ENCODE data around the gene GRIK4.
A peak's percentile ranks its signal among the peaks of the same experiment; 100 is the strongest.

GRIK4 gene

GRCh38 chr11:120931057-120931779, 419.7 kb downstream of the GRIK4 start:
- ATAC-seq (replicated peaks) (no peak), DNase-seq (no peak)
- Mint-ChIP-seq H3K27ac (no peak overlapping the region), H3K9me3 (no peaks in the 10 kb centered on the region), H3K27me3 (peaks cover 5 to 42% of the 10 kb centered on the region in 2 donors), H3K36me3 (ENCODE audit: insufficient read depth) (no peaks in the 10 kb centered on the region), H3K4me1 (ENCODE audit: low read depth in 2 of 2) (peaks cover 1 to 7% of the 10 kb centered on the region in 2 donors), H3K4me3 (no peak overlapping the region)

- peaks cover 14 to 46% of the 10 kb centered on the region in 2 donors for H3K27me3 Mint-ChIP-seq
- no peak overlapping the region for H3K4me3 Mint-ChIP-seq
- H3K27ac Mint-ChIP-seq, result no peak overlapping the region
- DNase-seq (no peak), ATAC-seq (replicated peaks) (no peak)
- H3K4me1 Mint-ChIP-seq (ENCODE audit: low read depth in 2 of 2), result peaks cover 1 to 7% of the 10 kb centered on the region in 2 donors
- H3K36me3 Mint-ChIP-seq (ENCODE audit: insufficient read depth), result no peaks in the 10 kb centered on the region
- H3K9me3 Mint-ChIP-seq, result no peaks in the 10 kb centered on the region
Measured at GRCh38 chr11:120932305-120932915, 420.9 kb downstream of the GRIK4 start.

- Mint-ChIP-seq H3K4me3 (no peak overlapping the region), H3K27me3 (peaks cover 39 to 73% of the 10 kb centered on the region in 2 donors), H3K36me3 (ENCODE audit: insufficient read depth) (no peaks in the 10 kb centered on the region), H3K9me3 (no peaks in the 10 kb centered on the region), H3K27ac (no peak overlapping the region), H3K4me1 (ENCODE audit: low read depth in 2 of 2) (no peaks in the 10 kb centered on the region)
- DNase-seq (no peak), ATAC-seq (replicated peaks) (no peak)
Measured at GRCh38 chr11:120936356-120936755, 424.8 kb downstream of the GRIK4 start.

- Mint-ChIP-seq H3K27ac (no peak overlapping the region), H3K36me3 (ENCODE audit: insufficient read depth) (no peaks in the 10 kb centered on the region), H3K4me3 (no peak overlapping the region), H3K27me3 (peaks cover 43 to 68% of the 10 kb centered on the region in 2 donors), H3K9me3 (no peaks in the 10 kb centered on the region), H3K4me1 (ENCODE audit: low read depth in 2 of 2) (no peaks in the 10 kb centered on the region)
- DNase-seq (no peak), ATAC-seq (replicated peaks) (no peak)
Measured at GRCh38 chr11:120937501-120937900, 426.0 kb downstream of the GRIK4 start.

- peaks cover 43 to 61% of the 10 kb centered on the region in 2 donors for H3K27me3 Mint-ChIP-seq
Measured at GRCh38 chr11:120938260-120938659, 426.7 kb downstream of the GRIK4 start.

GRCh38 chr11:120940160-120940848, 428.8 kb downstream of the GRIK4 start:
- Mint-ChIP-seq H3K36me3 (ENCODE audit: insufficient read depth) (no peaks in the 10 kb centered on the region), H3K9me3 (peaks cover 6 to 14% of the 10 kb centered on the region in 2 donors), H3K4me1 (ENCODE audit: low read depth in 2 of 2) (no peaks in the 10 kb centered on the region), H3K27me3 (peaks cover 50 to 60% of the 10 kb centered on the region in 2 donors), H3K27ac (no peak overlapping the region), H3K4me3 (no peak overlapping the region)
- no peak for ATAC-seq (replicated peaks)
- DNase-seq, result no peak

More at GRCh38 chr11:120938260-120938659, 426.7 kb downstream of the GRIK4 start:
- ATAC-seq (replicated peaks), result no peak
- Mint-ChIP-seq H3K36me3 (ENCODE audit: insufficient read depth) (no peaks in the 10 kb centered on the region), H3K4me3 (no peak overlapping the region), H3K4me1 (ENCODE audit: low read depth in 2 of 2) (no peaks in the 10 kb centered on the region), H3K9me3 (no peaks in the 10 kb centered on the region), H3K27ac (no peak overlapping the region)
- no peak for DNase-seq

- Mint-ChIP-seq H3K9me3 (peaks cover 6 to 20% of the 10 kb centered on the region in 2 donors), H3K27ac (no peak overlapping the region), H3K4me3 (no peak overlapping the region), H3K27me3 (peaks cover 47 to 60% of the 10 kb centered on the region in 2 donors), H3K36me3 (ENCODE audit: insufficient read depth) (no peaks in the 10 kb centered on the region), H3K4me1 (ENCODE audit: low read depth in 2 of 2) (no peaks in the 10 kb centered on the region)
- ATAC-seq (replicated peaks), result no peak
- no peak for DNase-seq
Measured at GRCh38 chr11:120941000-120941399, 429.5 kb downstream of the GRIK4 start.

- Mint-ChIP-seq H3K4me1 (ENCODE audit: low read depth in 2 of 2) (no peaks in the 10 kb centered on the region), H3K27ac (no peak overlapping the region), H3K9me3 (peaks cover 6 to 20% of the 10 kb centered on the region in 2 donors)
Measured at GRCh38 chr11:120942701-120943100, 431.2 kb downstream of the GRIK4 start.

GRCh38 chr11:120945042-120945441, 433.5 kb downstream of the GRIK4 start:
- H3K4me3 Mint-ChIP-seq, result no peak overlapping the region
- no peak for DNase-seq
- no peak overlapping the region for H3K27ac Mint-ChIP-seq
- peaks cover 6 to 20% of the 10 kb centered on the region in 2 donors for H3K9me3 Mint-ChIP-seq
- H3K4me1 Mint-ChIP-seq (ENCODE audit: low read depth in 2 of 2), result no peaks in the 10 kb centered on the region
- ATAC-seq (replicated peaks), result no peak
- H3K27me3 Mint-ChIP-seq, result peaks cover 44 to 49% of the 10 kb centered on the region in 2 donors
- no peaks in the 10 kb centered on the region for H3K36me3 Mint-ChIP-seq (ENCODE audit: insufficient read depth)

More at GRCh38 chr11:120942701-120943100, 431.2 kb downstream of the GRIK4 start:
- no peak for ATAC-seq (replicated peaks)
- DNase-seq, result no peak
- Mint-ChIP-seq H3K36me3 (ENCODE audit: insufficient read depth) (no peaks in the 10 kb centered on the region), H3K4me3 (no peak overlapping the region), H3K27me3 (peaks cover 40 to 54% of the 10 kb centered on the region in 2 donors)

- DNase-seq, result no peak
- ATAC-seq (replicated peaks), result no peak
- H3K4me1 Mint-ChIP-seq (ENCODE audit: low read depth in 2 of 2), result peaks cover 2 to 6% of the 10 kb centered on the region in 2 donors
- H3K36me3 Mint-ChIP-seq (ENCODE audit: insufficient read depth), result no peaks in the 10 kb centered on the region
- no peak overlapping the region for H3K27ac Mint-ChIP-seq
- peaks cover 43 to 46% of the 10 kb centered on the region in 2 donors for H3K27me3 Mint-ChIP-seq
- H3K9me3 Mint-ChIP-seq, result no peaks in the 10 kb centered on the region
- H3K4me3 Mint-ChIP-seq, result no peak overlapping the region
Measured at GRCh38 chr11:120950880-120951279, 439.3 kb downstream of the GRIK4 start.

- peaks cover 5 to 16% of the 10 kb centered on the region in 2 donors for H3K4me1 Mint-ChIP-seq (ENCODE audit: low read depth in 2 of 2)
- no peaks in the 10 kb centered on the region for H3K9me3 Mint-ChIP-seq
- H3K27ac Mint-ChIP-seq, result peak overlapping the region in 1 of 2 donors; percentile 71
- peak; percentile 54 for ATAC-seq (replicated peaks)
- peak overlapping the region in 1 of 2 donors; percentile 72 for H3K4me3 Mint-ChIP-seq
- DNase-seq, result peak in 2 of 3 experiments; percentile 17 to 62
- H3K36me3 Mint-ChIP-seq (ENCODE audit: insufficient read depth), result peaks cover 3% of the 10 kb centered on the region
- peaks cover 40 to 41% of the 10 kb centered on the region in 2 donors for H3K27me3 Mint-ChIP-seq
Measured at GRCh38 chr11:120952461-120953434, 441.2 kb downstream of the GRIK4 start.

GRCh38 chr11:120954381-120954780, 442.8 kb downstream of the GRIK4 start:
- H3K36me3 Mint-ChIP-seq (ENCODE audit: insufficient read depth), result peaks cover 3% of the 10 kb centered on the region
- ATAC-seq (replicated peaks), result no peak
- no peak overlapping the region for H3K4me3 Mint-ChIP-seq
- no peaks in the 10 kb centered on the region for H3K9me3 Mint-ChIP-seq
- H3K27ac Mint-ChIP-seq, result no peak overlapping the region
- peaks cover 5 to 16% of the 10 kb centered on the region in 2 donors for H3K4me1 Mint-ChIP-seq (ENCODE audit: low read depth in 2 of 2)
- peaks cover 26% of the 10 kb centered on the region in 2 donors for H3K27me3 Mint-ChIP-seq
- DNase-seq, result no peak
